HG03095 (cell line): ENCODE results near the gene NDUFA12.

Source experiments
- ATAC-seq: cut with Tn5 transposase; IDR thresholded peaks from one replicate; pipeline ENCODE4 v1.9.1; 2021; ENCODE audit warnings: moderate library complexity; ENCODE audit not compliant: unreplicated experiment

Gene NDUFA12

DNA sequence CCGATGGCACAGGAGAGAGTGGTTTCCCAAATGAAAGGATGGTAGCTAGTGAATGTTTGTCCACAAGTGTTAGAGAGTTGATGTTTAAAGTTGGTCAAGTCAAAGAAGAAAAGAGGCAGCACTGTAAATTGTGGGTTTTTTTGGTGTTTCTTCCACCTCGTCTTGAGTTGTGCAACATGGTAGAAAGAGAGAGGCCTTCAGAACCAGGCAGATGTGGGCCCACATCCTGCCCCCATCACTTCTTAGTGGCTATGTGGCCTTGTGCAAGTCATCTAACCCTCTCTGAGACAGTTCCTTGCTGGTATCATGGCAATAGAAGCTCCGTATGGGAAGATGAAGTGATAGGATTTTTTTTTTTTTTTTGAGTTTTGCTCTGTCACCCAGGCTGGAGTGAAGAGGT is 60.8 kb downstream of the NDUFA12 start:
- ATAC-seq = no peak

DNA sequence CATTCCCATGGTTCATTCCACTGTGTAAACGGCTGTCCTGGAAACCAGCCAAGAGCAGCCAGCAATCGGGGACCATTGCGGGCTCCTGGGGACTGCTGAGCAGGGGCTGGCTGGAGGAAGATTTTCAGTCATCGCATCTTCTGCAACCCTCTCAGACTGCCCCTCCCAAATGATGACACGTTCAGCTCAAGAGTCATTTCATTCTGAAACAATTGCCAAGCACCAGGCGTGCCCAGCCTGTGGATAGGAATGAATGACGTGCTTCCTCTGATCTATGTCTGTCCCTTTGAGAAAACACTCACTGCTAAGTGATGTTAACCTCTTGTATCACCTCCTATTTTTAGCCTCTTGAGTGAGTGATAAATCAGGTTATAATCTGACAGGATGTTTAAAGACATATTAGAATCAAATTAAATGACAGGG is 62.0 kb downstream of the NDUFA12 start:
- no peak for ATAC-seq

GRCh38 chr12:94940771-94941170 is 62.7 kb downstream of the NDUFA12 start:
- ATAC-seq = no peak

- no peak for ATAC-seq
Observed at GRCh38 chr12:94938583-94938982, 64.9 kb downstream of the NDUFA12 start.

DNA sequence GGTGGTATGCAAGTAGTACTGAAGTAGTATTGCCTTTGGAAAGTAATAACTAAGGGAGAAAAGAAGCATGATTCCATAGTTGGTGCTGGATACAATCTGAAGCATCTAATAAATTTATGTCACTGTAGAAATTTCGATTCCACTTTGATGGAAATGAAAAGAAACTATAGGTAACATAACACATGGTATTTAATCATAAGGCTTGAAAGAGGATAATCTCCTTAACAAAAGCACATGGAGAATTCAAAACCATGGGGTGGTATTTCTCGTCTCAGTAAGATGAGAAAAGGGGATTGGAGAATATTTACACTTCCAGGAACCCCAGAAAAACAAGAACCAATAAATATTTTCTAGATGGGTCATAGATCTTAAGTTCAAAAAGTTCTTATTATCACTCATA is 72.7 kb downstream of the NDUFA12 start:
- ATAC-seq = no peak

GRCh38 chr12:94930216-94930654 is 73.3 kb downstream of the NDUFA12 start:
- ATAC-seq = no peak

GRCh38 chr12:94929780-94930179 is 73.7 kb downstream of the NDUFA12 start:
- no peak for ATAC-seq

DNA sequence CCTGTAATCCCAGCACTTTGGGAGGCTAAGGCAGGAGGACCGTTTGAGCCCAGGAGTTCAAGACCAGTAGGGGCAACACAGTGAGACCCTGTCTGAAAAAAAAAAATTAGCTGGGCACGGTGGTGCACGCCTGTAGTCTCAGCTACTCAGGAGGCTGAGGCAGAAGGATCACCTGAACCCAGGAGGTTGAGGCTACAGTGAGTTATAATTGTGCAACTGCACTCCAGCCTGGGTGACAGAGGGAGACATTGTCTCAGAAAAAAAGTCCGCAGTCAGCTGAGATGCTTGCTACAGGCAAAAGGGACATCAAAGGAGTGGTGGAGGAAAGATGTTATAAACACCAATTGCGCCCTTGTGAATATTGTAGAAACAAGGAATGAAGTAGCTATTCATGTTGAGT is 77.8 kb downstream of the NDUFA12 start:
- no peak for ATAC-seq

GRCh38 chr12:94925206-94925605 is 78.3 kb downstream of the NDUFA12 start:
- no peak for ATAC-seq

DNA sequence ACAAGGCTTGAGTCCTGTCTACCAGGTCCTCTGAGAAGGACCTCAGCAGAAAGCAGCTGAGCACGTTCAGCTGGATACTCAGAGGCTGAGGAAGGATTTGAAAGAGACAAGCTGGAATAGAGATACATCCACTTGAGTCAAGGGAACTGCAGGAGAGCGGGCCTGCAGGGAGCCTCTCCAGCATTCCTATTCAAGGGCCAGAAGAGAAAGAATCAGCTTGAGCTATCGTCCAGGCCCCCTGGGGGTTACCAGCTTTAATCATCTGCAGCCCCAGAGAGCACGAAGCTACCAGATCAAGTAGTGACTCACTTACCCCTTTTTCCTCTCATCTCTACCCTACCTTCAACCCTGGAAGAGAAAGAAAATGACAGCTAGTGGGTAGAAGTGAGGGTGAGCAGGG is 80.9 kb downstream of the NDUFA12 start:
- no peak for ATAC-seq
